H1 (cell line): Measurements from ENCODE around the gene PPIB. TPM values are rescaled to one million over a fixed set of nuclear protein-coding genes. Genes with fewer than 3 reads are reported as not detected.

ENCODE experiments used
- CHD7 ChIP-seq: fragments of 300-600 bp; sonication (generic); IDR thresholded peaks from 2 replicates; pipeline ENCODE4 v1.7.1; 2012; ENCODE audit warnings: low read length, moderate library complexity, mild to moderate bottlenecking, inconsistent platforms; ENCODE audit not compliant: insufficient replicate concordance
- SIN3A ChIP-seq, 2 experiments: IDR thresholded peaks in 1 of 2; conservative IDR thresholded peaks in 1 of 2; 2 replicates each; pipeline ENCODE4 v1.6.1; 2011 to 2012; ENCODE audit warnings: low read length in 2 of 2, improper control_type of control experiment in 1 of 2, low read depth in 1 of 2, mild to moderate bottlenecking in 1 of 2
- SIX5 ChIP-seq: IDR thresholded peaks from 2 replicates; pipeline ENCODE4 v1.6.1; 2011; ENCODE audit warnings: mild to moderate bottlenecking, low read depth, low read length
- SP1 ChIP-seq: IDR thresholded peaks from 2 replicates; pipeline ENCODE4 v1.6.1; 2011; ENCODE audit warnings: low read depth, low read length
- SP2 ChIP-seq: IDR thresholded peaks from 2 replicates; pipeline ENCODE4 v1.6.1; 2012; ENCODE audit warnings: mild to moderate bottlenecking, low read length, inconsistent platforms
- TAF7 ChIP-seq: optimal IDR thresholded peaks from 2 replicates; pipeline ENCODE3; 2011; ENCODE audit warnings: low read depth, mild to moderate bottlenecking, inconsistent platforms, low read length, moderate library complexity, borderline replicate concordance
- USF2 ChIP-seq: IDR thresholded peaks from 2 replicates; pipeline ENCODE4 v1.6.1; 2011; ENCODE audit warnings: low read length, improper control_type of control experiment
- YY1 ChIP-seq: IDR thresholded peaks from 2 replicates; pipeline ENCODE4 v1.6.1; 2011; ENCODE audit warnings: low read depth, mild to moderate bottlenecking, low read length
- polyA plus RNA-seq, 7 experiments: library from polyadenylated mRNA; depleted of rRNA in 3 of 7; stranded (reverse) in 5 of 7; unstranded in 2 of 7; fragments of >200 nt in 5 of 7; fragments of 200-250 nt in 2 of 7; gene quantifications; 1 replicate in 5 of 7; 2 replicates in 1 of 7; 4 replicates in 1 of 7; pipeline versions ENCODE4 v1.2.1 to v1.2.3, GENCODE V29; 2011 to 2013; ENCODE audit warnings: missing spikeins in 2 of 7, mixed read lengths in 2 of 7
- total RNA-seq: library from RNA; stranded (reverse); fragmentation: NEBNext Ultra II Directional; extraction: Animal tissue kit (Norgen Biotek cat#: 25700); gene quantifications from 2 replicates; pipeline ENCODE4 v1.2.1, GENCODE V29; 2021

The PPIB gene
- total and polyA plus RNA-seq, 2 of the 8 experiments (the other 6 are each of a cell fraction or from before 2014, with no cell fraction given): 558 to 579 TPM

GRCh38 chr15:64153480-64154367 is 9.1 kb downstream of the PPIB start (continued):
- TF ChIP-seq CHD7 (no peak), SP2 (no peak), SIX5 (no peak), TAF7 (no peak), SP1 (no peak), YY1 (no peak), USF2 (no peak), SIN3A (conservative IDR thresholded peaks at IDR 0.05 in 1 of 2, IDR thresholded peaks at IDR 0.05 in 1 of 2; ENCODE audit: low read depth in 1 of 2, low read length in 2 of 2) (0 out of 4 replicates have a peak, but pooled peaks of 1 of the 2 experiments have one; percentile 33)
